Left lobe of liver (tissue), 2 donors: ENCODE results near the gene NEDD9. TPM values are rescaled to one million over a fixed set of nuclear protein-coding genes. Genes with fewer than 3 reads are reported as not detected.

Experiments
- ATAC-seq: fragments of 200-7000 bp; cut with Tn5 transposase; one replicate; pipeline ENCODE4 v1.9.1; 2020; ENCODE audit warnings: mild to moderate bottlenecking, moderate library complexity
- DNase-seq: peaks from one replicate; pipeline ENCODE4 v3.0.0-alpha.2; 2020; ENCODE audit warnings: low spot score
- total RNA-seq: library from RNA; stranded (reverse); gene quantifications from one replicate; pipeline ENCODE4 v1.2.1, GENCODE V29; 2021
- donor health status: DM: no; HTN: no; CAD: no; lungs with moderate emphysema.
- donor health status: DM: no; HTN: yes; CAD: no.

Gene NEDD9
- total RNA-seq, 1 donor from 2014 or later: 11.7 TPM

- no peak for ATAC-seq
- no peak for DNase-seq
Measured at GRCh38 chr6:11203306-11204004, 29.0 kb downstream of the NEDD9 start.

GRCh38 chr6:11202513-11203305 lies 29.8 kb downstream of the NEDD9 start:
- DNase-seq (no peak), ATAC-seq (no peak)

- peak; percentile 62 for ATAC-seq
- DNase-seq: no peak
Measured at GRCh38 chr6:11201772-11202512, 30.5 kb downstream of the NEDD9 start.

- ATAC-seq: no peak
- no peak for DNase-seq
Measured at GRCh38 chr6:11201015-11201414, 31.5 kb downstream of the NEDD9 start.

- no peak for ATAC-seq
Measured at GRCh38 chr6:11200356-11200755, 32.1 kb downstream of the NEDD9 start.

GRCh38 chr6:11198663-11199603 lies 33.5 kb downstream of the NEDD9 start:
- DNase-seq (no peak), ATAC-seq (no peak)

More at GRCh38 chr6:11200356-11200755, 32.1 kb downstream of the NEDD9 start:
- DNase-seq: no peak

- DNase-seq (no peak), ATAC-seq (no peak)
Measured at GRCh38 chr6:11197850-11198249, 34.6 kb downstream of the NEDD9 start.

- ATAC-seq (no peak), DNase-seq (no peak)
Measured at GRCh38 chr6:11197175-11197536, 35.3 kb downstream of the NEDD9 start.

GRCh38 chr6:11196511-11197174 lies 35.8 kb downstream of the NEDD9 start:
- DNase-seq (no peak), ATAC-seq (no peak)

- DNase-seq (no peak), ATAC-seq (peak; percentile 43)
Measured at GRCh38 chr6:11194356-11195218, 37.9 kb downstream of the NEDD9 start.

- DNase-seq (no peak), ATAC-seq (no peak)
Measured at GRCh38 chr6:11193434-11193833, 39.0 kb downstream of the NEDD9 start.

- no peak for ATAC-seq
- DNase-seq: no peak
Measured at GRCh38 chr6:11192167-11192566, 40.3 kb downstream of the NEDD9 start.

- no peak for DNase-seq
- no peak for ATAC-seq
Measured at GRCh38 chr6:11190625-11191245, 41.7 kb downstream of the NEDD9 start.

GRCh38 chr6:11189865-11190624 lies 42.4 kb downstream of the NEDD9 start:
- DNase-seq (no peak), ATAC-seq (no peak)

- DNase-seq: no peak
- ATAC-seq: peak; percentile 85
Measured at GRCh38 chr6:11188161-11188915, 44.1 kb downstream of the NEDD9 start.

- no peak for ATAC-seq
- DNase-seq: no peak
Measured at GRCh38 chr6:11187301-11187700, 45.2 kb downstream of the NEDD9 start.

GRCh38 chr6:11185204-11185842 lies 47.1 kb downstream of the NEDD9 start:
- ATAC-seq (no peak), DNase-seq (no peak)
